IPS-15b (cell line): ENCODE data around the gene PAXX.

Source experiments
- H3K27me3 ChIP-seq: one replicate; pipeline ENCODE4 v1.6.1; 2013; ENCODE audit warnings: low read length; ENCODE audit not compliant: control insufficient read depth, insufficient read depth
- H3K36me3 ChIP-seq: one replicate; pipeline ENCODE4 v1.6.1; 2013; ENCODE audit warnings: low read length; ENCODE audit not compliant: control insufficient read depth, insufficient read depth
- H3K4me1 ChIP-seq: one replicate; pipeline ENCODE4 v1.6.1; 2013; ENCODE audit warnings: mild to moderate bottlenecking, low read length; ENCODE audit not compliant: control insufficient read depth, insufficient read depth
- H3K4me3 ChIP-seq: one replicate; pipeline ENCODE4 v1.5.1; 2013; ENCODE audit warnings: low read depth, low read length
- H3K9ac ChIP-seq: one replicate; pipeline ENCODE4 v1.6.1; 2013; ENCODE audit warnings: low read depth, mild to moderate bottlenecking, low read length
- H3K9me3 ChIP-seq: one replicate; pipeline ENCODE4 v1.6.1; 2013; ENCODE audit warnings: mild to moderate bottlenecking, low read length; ENCODE audit not compliant: control insufficient read depth, insufficient read depth

Gene PAXX

GRCh38 chr9:137021568-137021978 is 29.4 kb downstream of the PAXX start:
- no peaks in the 10 kb centered on the region for H3K4me1 ChIP-seq
- H3K4me3 ChIP-seq, result no peak overlapping the region
- H3K27me3 ChIP-seq, result peaks cover 5% of the 10 kb centered on the region
- H3K9ac ChIP-seq, result no peak overlapping the region
- no peaks in the 10 kb centered on the region for H3K36me3 ChIP-seq
- no peaks in the 10 kb centered on the region for H3K9me3 ChIP-seq

- Histone ChIP-seq H3K9ac (no peak overlapping the region), H3K36me3 (no peaks in the 10 kb centered on the region), H3K4me1 (no peaks in the 10 kb centered on the region)
Measured at GRCh38 chr9:137021979-137022661, 29.9 kb downstream of the PAXX start.

GRCh38 chr9:137022662-137023008 is 30.4 kb downstream of the PAXX start:
- Histone ChIP-seq H3K9me3 (no peaks in the 10 kb centered on the region), H3K9ac (no peak overlapping the region), H3K4me1 (no peaks in the 10 kb centered on the region), H3K4me3 (no peak overlapping the region), H3K36me3 (no peaks in the 10 kb centered on the region), H3K27me3 (peaks cover 15% of the 10 kb centered on the region)

More at GRCh38 chr9:137021979-137022661, 29.9 kb downstream of the PAXX start:
- Histone ChIP-seq H3K4me3 (no peak overlapping the region), H3K27me3 (peaks cover 10% of the 10 kb centered on the region), H3K9me3 (no peaks in the 10 kb centered on the region)

GRCh38 chr9:137023157-137023556 is 30.9 kb downstream of the PAXX start:
- no peaks in the 10 kb centered on the region for H3K9me3 ChIP-seq
- no peaks in the 10 kb centered on the region for H3K36me3 ChIP-seq
- H3K4me1 ChIP-seq, result no peaks in the 10 kb centered on the region
- no peak overlapping the region for H3K4me3 ChIP-seq
- no peak overlapping the region for H3K9ac ChIP-seq
- peaks cover 15% of the 10 kb centered on the region for H3K27me3 ChIP-seq

- H3K9ac ChIP-seq, result no peak overlapping the region
- no peaks in the 10 kb centered on the region for H3K36me3 ChIP-seq
- H3K4me3 ChIP-seq, result no peak overlapping the region
- peaks cover 17% of the 10 kb centered on the region for H3K27me3 ChIP-seq
- no peaks in the 10 kb centered on the region for H3K4me1 ChIP-seq
- no peaks in the 10 kb centered on the region for H3K9me3 ChIP-seq
Measured at GRCh38 chr9:137023583-137023991, 31.4 kb downstream of the PAXX start.

- Histone ChIP-seq H3K9ac (no peak overlapping the region), H3K9me3 (no peaks in the 10 kb centered on the region), H3K4me3 (no peak overlapping the region), H3K36me3 (no peaks in the 10 kb centered on the region), H3K27me3 (peaks cover 22% of the 10 kb centered on the region), H3K4me1 (no peaks in the 10 kb centered on the region)
Measured at GRCh38 chr9:137025517-137025966, 33.3 kb downstream of the PAXX start.

GRCh38 chr9:137026384-137026783 is 34.2 kb downstream of the PAXX start:
- Histone ChIP-seq H3K9ac (no peak overlapping the region), H3K27me3 (peaks cover 22% of the 10 kb centered on the region), H3K4me3 (no peak overlapping the region), H3K4me1 (no peaks in the 10 kb centered on the region), H3K9me3 (no peaks in the 10 kb centered on the region), H3K36me3 (no peaks in the 10 kb centered on the region)

GRCh38 chr9:137026828-137027227 is 34.6 kb downstream of the PAXX start:
- no peaks in the 10 kb centered on the region for H3K9me3 ChIP-seq
- no peaks in the 10 kb centered on the region for H3K36me3 ChIP-seq
- no peak overlapping the region for H3K9ac ChIP-seq
- peaks cover 22% of the 10 kb centered on the region for H3K27me3 ChIP-seq
- no peak overlapping the region for H3K4me3 ChIP-seq
- H3K4me1 ChIP-seq, result no peaks in the 10 kb centered on the region

- no peaks in the 10 kb centered on the region for H3K4me1 ChIP-seq
- H3K27me3 ChIP-seq, result peaks cover 22% of the 10 kb centered on the region
- no peak within 1 kb of the TSS for H3K9ac ChIP-seq
- H3K36me3 ChIP-seq, result no peaks in the 10 kb centered on the region
- H3K4me3 ChIP-seq, result peak within 1 kb of the TSS; percentile 58
- no peaks in the 10 kb centered on the region for H3K9me3 ChIP-seq
Measured at GRCh38 chr9:137027369-137028262, 35.4 kb downstream of the PAXX start, which contains the start of gene ABCA2. Gene ABCA2 (minus strand): TSS chr9:137028237. CDS start chr9:137028140, 97 bp downstream.

GRCh38 chr9:137028263-137029057 is 36.2 kb downstream of the PAXX start:
- H3K27me3 ChIP-seq, result peaks cover 22% of the 10 kb centered on the region
- H3K4me1 ChIP-seq, result no peaks in the 10 kb centered on the region
- no peak overlapping the region for H3K9ac ChIP-seq

GRCh38 chr9:137029058-137029936 is 37.1 kb downstream of the PAXX start:
- Histone ChIP-seq H3K36me3 (no peaks in the 10 kb centered on the region), H3K9ac (no peak overlapping the region), H3K9me3 (no peaks in the 10 kb centered on the region), H3K4me1 (no peaks in the 10 kb centered on the region), H3K4me3 (peak overlapping the region; percentile 58), H3K27me3 (peaks cover 22% of the 10 kb centered on the region)

More at GRCh38 chr9:137028263-137029057, 36.2 kb downstream of the PAXX start:
- H3K9me3 ChIP-seq, result no peaks in the 10 kb centered on the region
- H3K36me3 ChIP-seq, result no peaks in the 10 kb centered on the region
- peak overlapping the region; percentile 58 for H3K4me3 ChIP-seq
